ENCODE measurements around the gene FHIT.

Gene FHIT

GRCh38 chr3:59798372-59799086, 1452.7 kb downstream of the FHIT start:
- DNase-seq = no peak

GRCh38 chr3:59797533-59797932, 1453.7 kb downstream of the FHIT start:
- DNase-seq = no peak

GRCh38 chr3:59796456-59796855, 1454.8 kb downstream of the FHIT start:
- no peak for DNase-seq

- DNase-seq = no peak
These were observed 1455.5 kb downstream of the FHIT start for GRCh38 chr3:59795756-59796155.

- DNase-seq = no peak
These were observed 1457.3 kb downstream of the FHIT start for GRCh38 chr3:59793976-59794375.

- no peak for DNase-seq
These were observed 1459.4 kb downstream of the FHIT start for GRCh38 chr3:59791774-59792308.

- DNase-seq = no peak
These were observed 1461.0 kb downstream of the FHIT start for GRCh38 chr3:59790241-59790640.

GRCh38 chr3:59788801-59789200, 1462.5 kb downstream of the FHIT start:
- DNase-seq = no peak

- no peak for DNase-seq
These were observed 1463.1 kb downstream of the FHIT start for GRCh38 chr3:59788133-59788532.

GRCh38 chr3:59786374-59786773, 1464.9 kb downstream of the FHIT start:
- no peak for DNase-seq

- no peak for DNase-seq
These were observed 1467.1 kb downstream of the FHIT start for GRCh38 chr3:59784164-59784563.

- DNase-seq = no peak
These were observed 1467.7 kb downstream of the FHIT start for GRCh38 chr3:59783468-59783988.

- no peak for DNase-seq
These were observed 1468.6 kb downstream of the FHIT start for GRCh38 chr3:59782664-59783063.

- DNase-seq = no peak
These were observed 1471.0 kb downstream of the FHIT start for GRCh38 chr3:59780209-59780608.

- no peak for DNase-seq
These were observed 1472.0 kb downstream of the FHIT start for GRCh38 chr3:59779260-59779659.

- DNase-seq = no peak
These were observed 1473.6 kb downstream of the FHIT start for GRCh38 chr3:59777667-59778077.

GRCh38 chr3:59777066-59777465, 1474.2 kb downstream of the FHIT start:
- no peak for DNase-seq

- DNase-seq = no peak
These were observed 1475.4 kb downstream of the FHIT start for GRCh38 chr3:59775761-59776325.

GRCh38 chr3:59775106-59775505, 1476.1 kb downstream of the FHIT start:
- no peak for DNase-seq

- DNase-seq = peak; percentile 86
These were observed 1476.6 kb downstream of the FHIT start for GRCh38 chr3:59774634-59775033.

- no peak for DNase-seq
These were observed 1477.3 kb downstream of the FHIT start for GRCh38 chr3:59774000-59774399.

- DNase-seq = no peak
These were observed 1478.5 kb downstream of the FHIT start for GRCh38 chr3:59772416-59773408.

GRCh38 chr3:59771768-59772181, 1479.5 kb downstream of the FHIT start:
- peak; percentile 86 for DNase-seq
